DND-41 (cell line): ENCODE results near the gene S100A14.

Experiments
- ATAC-seq: fragments of 200-7000 bp; cut with Tn5 transposase; 3 replicates; pipeline ENCODE4 v1.9.1; 2021; ENCODE audit warnings: low read depth; ENCODE audit not compliant: insufficient read depth
- DNase-seq: peaks from one replicate; pipeline ENCODE4 v3.0.0-alpha.2; 2020
- H2AFZ ChIP-seq: 2 replicates; pipeline ENCODE4 v1.6.0; 2012; ENCODE audit warnings: low read depth, low read length
- H3K27ac ChIP-seq: 2 replicates; pipeline ENCODE4 v1.5.1; 2012; ENCODE audit warnings: low read length, inconsistent platforms
- H3K27me3 ChIP-seq: fragments of 200-600 bp; sonication (generic); 2 replicates; pipeline ENCODE4 v1.6.0; 2012; ENCODE audit warnings: low read length, mild to moderate bottlenecking, inconsistent platforms; ENCODE audit not compliant: insufficient read depth, poor library complexity
- H3K36me3 ChIP-seq: 2 replicates; pipeline ENCODE4 v1.5.1; 2012; ENCODE audit warnings: low read length, inconsistent platforms; ENCODE audit not compliant: insufficient read depth
- H3K4me1 ChIP-seq: 2 replicates; pipeline ENCODE4 v1.5.1; 2012; ENCODE audit warnings: mild to moderate bottlenecking, low read length; ENCODE audit not compliant: insufficient read depth
- H3K4me2 ChIP-seq: 2 replicates; pipeline ENCODE4 v1.6.0; 2012; ENCODE audit warnings: mild to moderate bottlenecking, moderate library complexity, low read length, inconsistent platforms; ENCODE audit not compliant: insufficient read depth
- H3K4me3 ChIP-seq, 2 experiments: fragments of 200-600 bp in 1 of 2; shearing (Covaris generic) in 1 of 2; 2 replicates each; pipeline ENCODE4 v1.5.1; 2012 to 2016; ENCODE audit warnings: inconsistent platforms in 2 of 2, low read length in 2 of 2, mild to moderate bottlenecking in 2 of 2, low read depth in 1 of 2, moderate library complexity in 1 of 2
- H3K79me2 ChIP-seq: 2 replicates; pipeline ENCODE4 v1.6.0; 2012; ENCODE audit warnings: low read length, inconsistent platforms; ENCODE audit not compliant: insufficient read depth
- H3K9ac ChIP-seq: 2 replicates; pipeline ENCODE4 v1.6.0; 2012; ENCODE audit warnings: low read depth, mild to moderate bottlenecking, inconsistent platforms, low read length, moderate library complexity
- H3K9me3 ChIP-seq: 2 replicates; pipeline ENCODE4 v1.5.1; 2012; ENCODE audit warnings: low read length, moderate library complexity, mild to moderate bottlenecking, inconsistent platforms; ENCODE audit not compliant: insufficient read depth, severe bottlenecking
- H4K20me1 ChIP-seq: 2 replicates; pipeline ENCODE4 v1.6.0; 2012; ENCODE audit warnings: low read length; ENCODE audit not compliant: insufficient read depth
- EZH2 ChIP-seq: IDR thresholded peaks from 3 replicates; pipeline ENCODE4 v1.6.1; 2012; ENCODE audit warnings: borderline replicate concordance, low read depth, mild to moderate bottlenecking, moderate library complexity, low read length, inconsistent platforms; ENCODE audit not compliant: severe bottlenecking
- TF ChIP-seq, protein P1 (sequence below): IDR thresholded peaks from 2 replicates; pipeline ENCODE4 v1.5.1; 2012; ENCODE audit warnings: borderline replicate concordance, low read length, moderate library complexity, mild to moderate bottlenecking; ENCODE audit not compliant: poor library complexity, severe bottlenecking; ENCODE audit errors: extremely low read depth

The S100A14 gene

GRCh38 chr1:153608089-153608682, 7.9 kb downstream of the S100A14 start:
- no peak for TF ChIP-seq EZH2
- TF ChIP-seq, protein P1, sequence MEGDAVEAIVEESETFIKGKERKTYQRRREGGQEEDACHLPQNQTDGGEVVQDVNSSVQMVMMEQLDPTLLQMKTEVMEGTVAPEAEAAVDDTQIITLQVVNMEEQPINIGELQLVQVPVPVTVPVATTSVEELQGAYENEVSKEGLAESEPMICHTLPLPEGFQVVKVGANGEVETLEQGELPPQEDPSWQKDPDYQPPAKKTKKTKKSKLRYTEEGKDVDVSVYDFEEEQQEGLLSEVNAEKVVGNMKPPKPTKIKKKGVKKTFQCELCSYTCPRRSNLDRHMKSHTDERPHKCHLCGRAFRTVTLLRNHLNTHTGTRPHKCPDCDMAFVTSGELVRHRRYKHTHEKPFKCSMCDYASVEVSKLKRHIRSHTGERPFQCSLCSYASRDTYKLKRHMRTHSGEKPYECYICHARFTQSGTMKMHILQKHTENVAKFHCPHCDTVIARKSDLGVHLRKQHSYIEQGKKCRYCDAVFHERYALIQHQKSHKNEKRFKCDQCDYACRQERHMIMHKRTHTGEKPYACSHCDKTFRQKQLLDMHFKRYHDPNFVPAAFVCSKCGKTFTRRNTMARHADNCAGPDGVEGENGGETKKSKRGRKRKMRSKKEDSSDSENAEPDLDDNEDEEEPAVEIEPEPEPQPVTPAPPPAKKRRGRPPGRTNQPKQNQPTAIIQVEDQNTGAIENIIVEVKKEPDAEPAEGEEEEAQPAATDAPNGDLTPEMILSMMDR, result no peak
- H3K27me3 ChIP-seq, result no peaks in the 10 kb centered on the region
- DNase-seq (no peak), ATAC-seq (no peak)
- H4K20me1 ChIP-seq, result no peaks in the 10 kb centered on the region
- no peak overlapping the region for H3K4me2 ChIP-seq
- H3K36me3 ChIP-seq, result no peaks in the 10 kb centered on the region
- H3K4me3 ChIP-seq, result no peak overlapping the region
- H3K9ac ChIP-seq, result no peak overlapping the region
- H3K4me1 ChIP-seq, result no peaks in the 10 kb centered on the region
- H2AFZ ChIP-seq, result no peak overlapping the region
- H3K27ac ChIP-seq, result no peak overlapping the region
- no peaks in the 10 kb centered on the region for H3K79me2 ChIP-seq
- no peaks in the 10 kb centered on the region for H3K9me3 ChIP-seq

DNA sequence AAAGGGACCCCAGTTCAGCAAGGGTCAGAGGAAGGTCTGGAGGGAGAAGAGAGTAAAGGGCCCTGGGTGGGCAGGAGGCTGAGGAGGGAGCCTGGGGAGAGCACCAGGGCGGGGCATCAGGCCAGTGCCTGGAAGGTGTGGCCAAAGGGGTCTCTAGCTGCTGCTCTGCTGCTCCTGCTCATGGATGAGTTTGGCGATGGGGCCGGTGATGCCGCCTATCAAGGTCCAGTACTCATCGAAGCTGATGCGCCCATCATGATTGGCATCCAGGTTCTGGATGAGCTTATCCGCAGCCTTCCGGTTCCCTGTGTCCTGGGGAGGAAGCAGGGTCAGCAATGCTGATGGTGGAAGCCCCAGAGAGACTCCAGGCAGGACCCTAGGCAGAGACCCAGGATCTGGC, 8.7 kb downstream of the S100A14 start:
- DNase-seq (no peak), ATAC-seq (no peak)
- no peaks in the 10 kb centered on the region for H3K79me2 ChIP-seq
- no peaks in the 10 kb centered on the region for H3K9me3 ChIP-seq
- H4K20me1 ChIP-seq, result no peaks in the 10 kb centered on the region
- no peak overlapping the region for H3K9ac ChIP-seq
- H3K4me3 ChIP-seq, result no peak overlapping the region
- no peaks in the 10 kb centered on the region for H3K36me3 ChIP-seq
- no peak for TF ChIP-seq EZH2
- TF ChIP-seq, protein P1, result no peak
- no peaks in the 10 kb centered on the region for H3K4me1 ChIP-seq
- no peaks in the 10 kb centered on the region for H3K27me3 ChIP-seq
- no peak overlapping the region for H3K27ac ChIP-seq
- H2AFZ ChIP-seq, result no peak overlapping the region
- H3K4me2 ChIP-seq, result no peak overlapping the region

DNA sequence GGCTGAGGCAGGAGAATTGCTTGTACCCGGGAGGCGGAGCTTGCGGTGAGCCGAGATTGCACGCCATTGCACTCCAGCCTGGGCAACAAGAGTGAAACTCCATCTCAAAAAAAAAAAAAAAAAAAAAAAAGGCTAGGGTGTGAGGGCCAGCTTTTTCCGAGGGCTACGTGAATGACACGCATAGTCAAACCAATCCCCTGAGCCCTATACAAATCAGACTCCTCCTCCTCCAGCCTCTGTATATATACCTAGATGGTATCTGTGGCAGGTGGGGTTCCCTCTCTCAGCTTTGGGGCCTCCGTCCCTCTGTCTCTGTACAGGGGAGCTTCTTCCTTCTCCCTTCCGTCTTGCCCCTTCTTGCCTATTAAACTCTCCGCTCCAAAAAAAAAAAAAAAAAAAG, 9.9 kb downstream of the S100A14 start:
- no peaks in the 10 kb centered on the region for H3K9me3 ChIP-seq
- no peak overlapping the region for H3K4me3 ChIP-seq
- no peak overlapping the region for H2AFZ ChIP-seq
- no peak overlapping the region for H3K27ac ChIP-seq
- no peaks in the 10 kb centered on the region for H3K4me1 ChIP-seq
- no peaks in the 10 kb centered on the region for H3K79me2 ChIP-seq
- no peaks in the 10 kb centered on the region for H4K20me1 ChIP-seq
- DNase-seq (no peak), ATAC-seq (no peak)
- TF ChIP-seq, protein P1, result no peak
- no peak for TF ChIP-seq EZH2
- no peak overlapping the region for H3K4me2 ChIP-seq
- no peaks in the 10 kb centered on the region for H3K27me3 ChIP-seq
- H3K9ac ChIP-seq, result no peak overlapping the region
- H3K36me3 ChIP-seq, result no peaks in the 10 kb centered on the region
